WI38 (cell line): ENCODE results near the gene SLFNL1.

ENCODE experiments used
- H3K4me3 ChIP-seq: 2 replicates; pipeline ENCODE4 v1.5.1; 2011; ENCODE audit warnings: low read depth, mild to moderate bottlenecking, control low read depth, low read length
- CTCF ChIP-seq: IDR thresholded peaks from 2 replicates; pipeline ENCODE4 v1.5.1; 2012; ENCODE audit warnings: low read depth, mild to moderate bottlenecking, control low read depth, low read length

Gene SLFNL1

GRCh38 chr1:41044187-41044586 lies 22.7 kb upstream of the SLFNL1 start:
- H3K4me3 ChIP-seq, result no peak overlapping the region
- TF ChIP-seq CTCF, result no peak

- TF ChIP-seq CTCF, result no peak
- no peak overlapping the region for H3K4me3 ChIP-seq
Observed at GRCh38 chr1:41041614-41042270, 20.2 kb upstream of the SLFNL1 start.

GRCh38 chr1:41038110-41038509 lies 16.6 kb upstream of the SLFNL1 start:
- no peak overlapping the region for H3K4me3 ChIP-seq
- no peak; the same call in 1 of the 2 replicates for TF ChIP-seq CTCF

- H3K4me3 ChIP-seq, result no peak overlapping the region
- TF ChIP-seq CTCF, result no peak
Observed at GRCh38 chr1:41037116-41037903, 15.8 kb upstream of the SLFNL1 start.

- TF ChIP-seq CTCF, result no peak
- no peak overlapping the region for H3K4me3 ChIP-seq
Observed at GRCh38 chr1:41033272-41033671, 11.7 kb upstream of the SLFNL1 start.

GRCh38 chr1:41032147-41032546 lies 10.6 kb upstream of the SLFNL1 start:
- TF ChIP-seq CTCF, result no peak
- H3K4me3 ChIP-seq, result no peak overlapping the region

GRCh38 chr1:41030872-41031616 lies 9.5 kb upstream of the SLFNL1 start:
- no peak overlapping the region for H3K4me3 ChIP-seq
- no peak for TF ChIP-seq CTCF
